ENCODE measurements around the gene TPH2. TPM values are rescaled to one million over a fixed set of nuclear protein-coding genes. Genes with fewer than 3 reads are reported as not detected.

Gene TPH2
- total and polyA plus RNA-seq, 4 donors: 0.01 TPM; not detected in 3

DNA sequence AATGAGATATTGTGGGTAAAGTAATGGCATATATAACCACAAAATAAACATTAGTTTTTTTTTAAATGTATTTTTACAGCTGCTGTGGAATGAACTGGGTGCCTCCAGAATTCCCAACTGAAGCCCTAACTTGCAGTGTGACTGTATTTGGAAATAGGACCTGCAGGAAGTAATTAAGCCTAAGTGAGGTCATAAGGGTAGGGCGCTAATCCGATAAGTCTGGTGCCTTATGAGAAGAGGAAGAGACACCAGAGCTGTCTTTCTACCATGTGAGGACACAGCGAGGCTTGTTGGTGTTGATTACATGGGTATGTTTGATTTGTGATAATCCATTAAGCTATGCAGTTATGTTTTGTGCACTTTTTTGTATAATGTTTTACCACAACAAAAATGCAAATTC is 136.8 kb downstream of the TPH2 start:
- TF ChIP-seq, protein P1, sequence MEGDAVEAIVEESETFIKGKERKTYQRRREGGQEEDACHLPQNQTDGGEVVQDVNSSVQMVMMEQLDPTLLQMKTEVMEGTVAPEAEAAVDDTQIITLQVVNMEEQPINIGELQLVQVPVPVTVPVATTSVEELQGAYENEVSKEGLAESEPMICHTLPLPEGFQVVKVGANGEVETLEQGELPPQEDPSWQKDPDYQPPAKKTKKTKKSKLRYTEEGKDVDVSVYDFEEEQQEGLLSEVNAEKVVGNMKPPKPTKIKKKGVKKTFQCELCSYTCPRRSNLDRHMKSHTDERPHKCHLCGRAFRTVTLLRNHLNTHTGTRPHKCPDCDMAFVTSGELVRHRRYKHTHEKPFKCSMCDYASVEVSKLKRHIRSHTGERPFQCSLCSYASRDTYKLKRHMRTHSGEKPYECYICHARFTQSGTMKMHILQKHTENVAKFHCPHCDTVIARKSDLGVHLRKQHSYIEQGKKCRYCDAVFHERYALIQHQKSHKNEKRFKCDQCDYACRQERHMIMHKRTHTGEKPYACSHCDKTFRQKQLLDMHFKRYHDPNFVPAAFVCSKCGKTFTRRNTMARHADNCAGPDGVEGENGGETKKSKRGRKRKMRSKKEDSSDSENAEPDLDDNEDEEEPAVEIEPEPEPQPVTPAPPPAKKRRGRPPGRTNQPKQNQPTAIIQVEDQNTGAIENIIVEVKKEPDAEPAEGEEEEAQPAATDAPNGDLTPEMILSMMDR (IDR thresholded peaks at IDR 0.05; ENCODE audit: control extremely low read depth, extremely low read depth): no peak
- 55 to 68% methylated on average over 3 of the region's 3 CpGs for WGBS, 2 donors
- Histone ChIP-seq H3K27ac (ENCODE audit: low read depth in 1 of 2, low read length in 1 of 2) (no peak overlapping the region), H3K27me3 (ENCODE audit: control insufficient read depth in 3 of 3, insufficient read depth in 3 of 3, low read length in 2 of 3) (no peaks in the 10 kb centered on the region), H3K4me1 (ENCODE audit: control insufficient read depth in 5 of 5, insufficient read depth in 5 of 5, low read length in 5 of 5) (no peaks in the 10 kb centered on the region), H3K9ac (ENCODE audit: insufficient read depth in 1 of 2, low read length in 2 of 2) (no peak overlapping the region), H3K36me3 (ENCODE audit: control insufficient read depth in 4 of 4, insufficient read depth in 4 of 4, low read length in 4 of 4) (no peaks in the 10 kb centered on the region), H3K4me3 (no peak overlapping the region), H3K9me3 (ENCODE audit: control insufficient read depth in 4 of 4, insufficient read depth in 3 of 4, low read length in 3 of 4) (peaks cover 0 to 8% (median 3%) of the 10 kb centered on the region in 4 donors)
- no peak for DNase-seq
- ATAC-seq (ENCODE audit: insufficient read depth, low FRiP score): no peak

DNA sequence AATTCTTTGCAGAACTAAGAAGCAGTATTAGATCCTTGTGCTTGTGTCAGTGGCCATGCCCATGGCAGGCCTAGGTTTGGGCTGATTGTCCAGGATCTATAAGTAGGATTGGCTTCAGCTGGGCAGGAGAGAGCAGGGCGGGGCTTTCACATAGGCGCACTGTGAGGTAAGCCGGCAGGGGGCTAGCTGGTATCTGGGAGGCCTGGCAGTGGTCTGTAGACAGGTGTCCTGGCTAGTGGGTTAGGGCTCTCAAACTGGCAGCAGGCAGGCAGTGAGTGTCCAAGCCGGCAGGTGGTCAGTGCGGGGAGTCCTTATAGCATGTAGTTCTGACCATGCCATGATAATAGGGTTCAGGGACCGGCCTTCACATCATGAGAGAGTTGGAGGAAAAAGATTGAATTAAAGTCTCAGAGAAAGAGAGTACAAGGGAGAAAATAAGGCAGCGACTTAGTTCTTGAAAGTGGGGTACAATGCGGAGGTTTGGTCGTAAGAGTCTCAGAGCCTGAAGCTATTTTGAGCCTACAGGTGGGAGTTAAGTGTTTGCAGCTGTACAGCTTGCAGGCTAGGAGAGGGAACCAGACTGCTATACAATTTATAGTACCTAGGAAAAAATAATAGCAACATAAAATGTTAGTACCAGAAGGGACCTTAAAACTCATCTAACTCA is 137.4 kb downstream of the TPH2 start:
- Histone ChIP-seq H3K9me3 (ENCODE audit: control insufficient read depth in 4 of 4, insufficient read depth in 3 of 4, low read length in 3 of 4) (peaks cover 0 to 3% (median under 1%) of the 10 kb centered on the region in 4 donors), H3K27ac (ENCODE audit: low read depth in 1 of 2, low read length in 1 of 2) (no peak overlapping the region), H3K4me3 (no peak overlapping the region), H3K27me3 (ENCODE audit: control insufficient read depth in 3 of 3, insufficient read depth in 3 of 3, low read length in 2 of 3) (no peaks in the 10 kb centered on the region), H3K4me1 (ENCODE audit: control insufficient read depth in 5 of 5, insufficient read depth in 5 of 5, low read length in 5 of 5) (no peaks in the 10 kb centered on the region), H3K9ac (ENCODE audit: insufficient read depth in 1 of 2, low read length in 2 of 2) (no peak overlapping the region), H3K36me3 (ENCODE audit: control insufficient read depth in 4 of 4, insufficient read depth in 4 of 4, low read length in 4 of 4) (no peaks in the 10 kb centered on the region)
- ATAC-seq (ENCODE audit: insufficient read depth, low FRiP score) (no peak), DNase-seq (no peak)
- TF ChIP-seq, protein P1 (IDR thresholded peaks at IDR 0.05; ENCODE audit: control extremely low read depth, extremely low read depth): no peak
- 91 to 92% methylated on average over 9 of the region's 9 CpGs for whole genome bisulfite sequencing, 2 donors

DNA sequence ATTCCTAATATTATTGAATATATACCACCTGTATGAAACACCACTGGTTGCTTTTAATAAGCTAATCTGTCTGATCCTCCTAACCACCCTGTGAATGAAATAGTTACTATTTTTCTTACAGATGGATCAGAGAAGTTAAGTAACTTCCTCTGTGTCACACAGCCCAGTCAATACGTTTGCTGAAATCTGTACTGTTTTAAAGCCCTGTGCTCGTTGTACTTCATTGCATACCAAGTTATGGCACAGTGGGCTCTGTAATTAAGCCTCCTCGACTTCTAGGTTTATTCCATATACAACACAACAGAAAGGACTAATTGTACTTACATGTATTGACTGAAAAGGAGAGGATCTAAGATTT is 137.9 kb downstream of the TPH2 start:
- H3K36me3 ChIP-seq (ENCODE audit: control insufficient read depth in 4 of 4, insufficient read depth in 4 of 4, low read length in 4 of 4): no peaks in the 10 kb centered on the region
- H3K4me1 ChIP-seq (ENCODE audit: control insufficient read depth in 5 of 5, insufficient read depth in 5 of 5, low read length in 5 of 5): no peaks in the 10 kb centered on the region
- TF ChIP-seq, protein P1 (IDR thresholded peaks at IDR 0.05; ENCODE audit: control extremely low read depth, extremely low read depth): no peak
- no peaks in the 10 kb centered on the region for H3K27me3 ChIP-seq (ENCODE audit: control insufficient read depth in 3 of 3, insufficient read depth in 3 of 3, low read length in 2 of 3)
- DNase-seq (no peak), ATAC-seq (ENCODE audit: insufficient read depth, low FRiP score) (no peak)
- H3K4me3 ChIP-seq: no peak overlapping the region
- H3K9ac ChIP-seq (ENCODE audit: insufficient read depth in 1 of 2, low read length in 2 of 2): no peak overlapping the region
- H3K9me3 ChIP-seq (ENCODE audit: control insufficient read depth in 4 of 4, insufficient read depth in 3 of 4, low read length in 3 of 4): peaks cover 0 to 3% (median 0%) of the 10 kb centered on the region in 4 donors
- no peak overlapping the region for H3K27ac ChIP-seq (ENCODE audit: low read depth in 1 of 2, low read length in 1 of 2)
- 73 to 85% methylated on average over 3 of the region's 3 CpGs for WGBS, 2 donors

Measured in lung (tissue), 12 donors.